EL (cell line): ENCODE data around the gene PTH.

ENCODE experiments used
- DNase-seq: peaks from one replicate; pipeline ENCODE4 v3.0.0-alpha.2; 2016

PTH gene

GRCh38 chr11:13495929-13496328, at the start of gene PTH:
TSS of gene PTH (minus strand) at chr11:13495997. CDS start at chr11:13492855, 3,142 bp downstream.
- no peak for DNase-seq

GRCh38 chr11:13538044-13538443, 42.2 kb upstream of the PTH start:
- no peak for DNase-seq

- peak; percentile 17 for DNase-seq
These were observed 40.0 kb upstream of the PTH start for GRCh38 chr11:13535819-13536218.

- DNase-seq = no peak
These were observed 38.6 kb upstream of the PTH start for GRCh38 chr11:13534358-13534757.

- DNase-seq = no peak
These were observed 29.5 kb upstream of the PTH start for GRCh38 chr11:13525257-13525656.

GRCh38 chr11:13503393-13503792, 7.6 kb upstream of the PTH start:
- DNase-seq = no peak

GRCh38 chr11:13502492-13502891, 6.7 kb upstream of the PTH start:
- DNase-seq = no peak

GRCh38 chr11:13494051-13494450, 1.7 kb downstream of the PTH start:
- DNase-seq = no peak

GRCh38 chr11:13487661-13488030, 8.2 kb downstream of the PTH start:
- DNase-seq = no peak

GRCh38 chr11:13486926-13487660, 8.7 kb downstream of the PTH start:
- DNase-seq = no peak

- DNase-seq = no peak
These were observed 15.6 kb downstream of the PTH start for GRCh38 chr11:13480198-13480597.

GRCh38 chr11:13479688-13480087, 16.1 kb downstream of the PTH start:
- DNase-seq = no peak

- DNase-seq = no peak
These were observed 20.7 kb downstream of the PTH start for GRCh38 chr11:13475091-13475490.

- no peak for DNase-seq
These were observed 22.6 kb downstream of the PTH start for GRCh38 chr11:13473013-13473722.

- no peak for DNase-seq
These were observed 27.0 kb downstream of the PTH start for GRCh38 chr11:13468750-13469149.

GRCh38 chr11:13465909-13466371, 29.9 kb downstream of the PTH start:
- peak; percentile 51 for DNase-seq

- DNase-seq = no peak
These were observed 32.0 kb downstream of the PTH start for GRCh38 chr11:13463779-13464290.

GRCh38 chr11:13462901-13463778, 32.7 kb downstream of the PTH start, which contains the start of gene BTBD10:
TSS of gene BTBD10 (minus strand) at chr11:13463222. CDS start at chr11:13445124, 18,098 bp downstream.
- peak; percentile 95 for DNase-seq

- DNase-seq = peak; percentile 69
These were observed 33.4 kb downstream of the PTH start for GRCh38 chr11:13462311-13462900.

GRCh38 chr11:13461291-13461690, 34.5 kb downstream of the PTH start:
- DNase-seq = no peak

- DNase-seq = no peak
These were observed 44.9 kb downstream of the PTH start for GRCh38 chr11:13450832-13451397.

- no peak for DNase-seq
These were observed 46.3 kb downstream of the PTH start for GRCh38 chr11:13449522-13449921.
